ENCODE data around the gene IFI27L2.

GRCh38 chr14:94158239-94158883 lies 29.0 kb upstream of the IFI27L2 start:
- TF ChIP-seq CTCF (IDR thresholded peaks at IDR 0.05) (no peak), POLR2A (IDR thresholded peaks at IDR 0.05) (no peak)

Measured in lower leg skin (tissue), 3 donors.